ENCODE results near the gene SMIM13. TPM values are rescaled to one million over a fixed set of nuclear protein-coding genes. Genes with fewer than 3 reads are reported as not detected.
"Not testable (repeated sequence)": the region's sequence is repeated elsewhere in the genome, so short reads cannot be mapped to it uniquely, and the experiment has no call there.

The SMIM13 gene
- polyA plus RNA-seq, 4 donors: 2.4 to 11.0 (median 4.1) TPM

- H3K27ac ChIP-seq (ENCODE audit: low read depth in 1 of 3, low read length in 2 of 3); H3K9me3 ChIP-seq (ENCODE audit: control insufficient read depth in 2 of 2, insufficient read depth in 1 of 2, low read depth in 1 of 2, low read length in 1 of 2); DNase-seq; H3K36me3 ChIP-seq (ENCODE audit: control insufficient read depth in 3 of 3, insufficient read depth in 2 of 3, low read depth in 1 of 3, low read length in 3 of 3); H3K27me3 ChIP-seq (ENCODE audit: control insufficient read depth in 3 of 3, insufficient read depth in 3 of 3, low read length in 3 of 3); H3K4me1 ChIP-seq (ENCODE audit: control insufficient read depth in 3 of 3, insufficient read depth in 2 of 3, low read depth in 1 of 3, low read length in 2 of 3); H3K4me3 ChIP-seq (ENCODE audit: low read depth in 1 of 3, low read length in 3 of 3); FAIRE-seq: not testable (repeated sequence)
- 89 to 95% (median 91%) methylated on average over 37 to 47 of the region's 47 CpGs for WGBS, 3 donors
These were observed 6.4 kb upstream of the SMIM13 start for GRCh38 chr6:11087141-11087812.

- no peak overlapping the region for H3K4me3 ChIP-seq (ENCODE audit: low read depth in 1 of 3, low read length in 3 of 3)
- H3K36me3 ChIP-seq (ENCODE audit: control insufficient read depth in 3 of 3, insufficient read depth in 2 of 3, low read depth in 1 of 3, low read length in 3 of 3): no peaks in the 10 kb centered on the region
- no peaks in the 10 kb centered on the region for H3K27me3 ChIP-seq (ENCODE audit: control insufficient read depth in 3 of 3, insufficient read depth in 3 of 3, low read length in 3 of 3)
- WGBS, 3 donors: 67 to 91% (median 82%) methylated on average over 1 of the region's 1 CpG
- no peak for DNase-seq
- H3K9me3 ChIP-seq (ENCODE audit: control insufficient read depth in 2 of 2, insufficient read depth in 1 of 2, low read depth in 1 of 2, low read length in 1 of 2): no peaks in the 10 kb centered on the region
- no peak overlapping the region for H3K27ac ChIP-seq (ENCODE audit: low read depth in 1 of 3, low read length in 2 of 3)
- no peaks in the 10 kb centered on the region for H3K4me1 ChIP-seq (ENCODE audit: control insufficient read depth in 3 of 3, insufficient read depth in 2 of 3, low read depth in 1 of 3, low read length in 2 of 3)
- no peak for FAIRE-seq
These were observed 3.9 kb upstream of the SMIM13 start for GRCh38 chr6:11089695-11090094.

- not testable (repeated sequence) for DNase-seq; H3K27ac ChIP-seq (ENCODE audit: low read depth in 1 of 3, low read length in 2 of 3); H3K4me3 ChIP-seq (ENCODE audit: low read depth in 1 of 3, low read length in 3 of 3); H3K9me3 ChIP-seq (ENCODE audit: control insufficient read depth in 2 of 2, insufficient read depth in 1 of 2, low read depth in 1 of 2, low read length in 1 of 2); H3K36me3 ChIP-seq (ENCODE audit: control insufficient read depth in 3 of 3, insufficient read depth in 2 of 3, low read depth in 1 of 3, low read length in 3 of 3); FAIRE-seq; H3K27me3 ChIP-seq (ENCODE audit: control insufficient read depth in 3 of 3, insufficient read depth in 3 of 3, low read length in 3 of 3); H3K4me1 ChIP-seq (ENCODE audit: control insufficient read depth in 3 of 3, insufficient read depth in 2 of 3, low read depth in 1 of 3, low read length in 2 of 3)
- WGBS, 3 donors: 93 to 97% (median 94%) methylated on average over 5 of the region's 5 CpGs
These were observed 2.5 kb upstream of the SMIM13 start for GRCh38 chr6:11091141-11091540.

GRCh38 chr6:11092668-11093375 lies 812 bp upstream of the SMIM13 start:
- WGBS, 3 donors: 1 to 4% (median 2%) methylated on average over 10 of the region's 10 CpGs
- Histone ChIP-seq H3K4me3 (ENCODE audit: low read depth in 1 of 3, low read length in 3 of 3) (peak overlapping the region; percentile 47 to 88 (median 88)), H3K36me3 (ENCODE audit: control insufficient read depth in 3 of 3, insufficient read depth in 2 of 3, low read depth in 1 of 3, low read length in 3 of 3) (no peaks in the 10 kb centered on the region), H3K4me1 (ENCODE audit: control insufficient read depth in 3 of 3, insufficient read depth in 2 of 3, low read depth in 1 of 3, low read length in 2 of 3) (peaks cover 2 to 8% (median 4%) of the 10 kb centered on the region in 3 donors), H3K27ac (ENCODE audit: low read depth in 1 of 3, low read length in 2 of 3) (peak overlapping the region; percentile 68 to 96 (median 90)), H3K27me3 (ENCODE audit: control insufficient read depth in 3 of 3, insufficient read depth in 3 of 3, low read length in 3 of 3) (no peaks in the 10 kb centered on the region), H3K9me3 (ENCODE audit: control insufficient read depth in 2 of 2, insufficient read depth in 1 of 2, low read depth in 1 of 2, low read length in 1 of 2) (no peaks in the 10 kb centered on the region)
- DNase-seq (no peak), FAIRE-seq (no peak)

- peak overlapping the region; percentile 68 to 96 (median 90) for H3K27ac ChIP-seq (ENCODE audit: low read depth in 1 of 3, low read length in 2 of 3)
- WGBS, 3 donors: 0 to 1% (median 0%) methylated on average over 17 of the region's 17 CpGs
- no peak for FAIRE-seq
- no peak for DNase-seq
- H3K36me3 ChIP-seq (ENCODE audit: control insufficient read depth in 3 of 3, insufficient read depth in 2 of 3, low read depth in 1 of 3, low read length in 3 of 3): no peaks in the 10 kb centered on the region
- H3K27me3 ChIP-seq (ENCODE audit: control insufficient read depth in 3 of 3, insufficient read depth in 3 of 3, low read length in 3 of 3): no peaks in the 10 kb centered on the region
- H3K9me3 ChIP-seq (ENCODE audit: control insufficient read depth in 2 of 2, insufficient read depth in 1 of 2, low read depth in 1 of 2, low read length in 1 of 2): no peaks in the 10 kb centered on the region
- H3K4me3 ChIP-seq (ENCODE audit: low read depth in 1 of 3, low read length in 3 of 3): peak overlapping the region; percentile 47 to 88 (median 88)
- H3K4me1 ChIP-seq (ENCODE audit: control insufficient read depth in 3 of 3, insufficient read depth in 2 of 3, low read depth in 1 of 3, low read length in 2 of 3): peaks cover 2 to 8% (median 4%) of the 10 kb centered on the region in 3 donors
These were observed 333 bp upstream of the SMIM13 start for GRCh38 chr6:11093376-11093625.

- H3K9me3 ChIP-seq (ENCODE audit: control insufficient read depth in 2 of 2, insufficient read depth in 1 of 2, low read depth in 1 of 2, low read length in 1 of 2): no peaks in the 10 kb centered on the region
- peak overlapping the region; percentile 88 to 91 (median 88) for H3K4me3 ChIP-seq (ENCODE audit: low read depth in 1 of 3, low read length in 3 of 3)
- H3K36me3 ChIP-seq (ENCODE audit: control insufficient read depth in 3 of 3, insufficient read depth in 2 of 3, low read depth in 1 of 3, low read length in 3 of 3): no peaks in the 10 kb centered on the region
- H3K27me3 ChIP-seq (ENCODE audit: control insufficient read depth in 3 of 3, insufficient read depth in 3 of 3, low read length in 3 of 3): no peaks in the 10 kb centered on the region
- peaks cover 2 to 8% (median 4%) of the 10 kb centered on the region in 3 donors for H3K4me1 ChIP-seq (ENCODE audit: control insufficient read depth in 3 of 3, insufficient read depth in 2 of 3, low read depth in 1 of 3, low read length in 2 of 3)
- DNase-seq: peak; percentile 60 to 81
- H3K27ac ChIP-seq (ENCODE audit: low read depth in 1 of 3, low read length in 2 of 3): peak overlapping the region; percentile 82 to 96 (median 93)
- no peak for FAIRE-seq
- WGBS, 3 donors: 0 to 1% (median 0%) methylated on average over 15 of the region's 15 CpGs
These were observed 797 bp downstream of the SMIM13 start for GRCh38 chr6:11094411-11094851.

- H3K9me3 ChIP-seq (ENCODE audit: control insufficient read depth in 2 of 2, insufficient read depth in 1 of 2, low read depth in 1 of 2, low read length in 1 of 2): no peaks in the 10 kb centered on the region
- peak overlapping the region; percentile 88 to 91 (median 88) for H3K4me3 ChIP-seq (ENCODE audit: low read depth in 1 of 3, low read length in 3 of 3)
- H3K4me1 ChIP-seq (ENCODE audit: control insufficient read depth in 3 of 3, insufficient read depth in 2 of 3, low read depth in 1 of 3, low read length in 2 of 3): peaks cover 2 to 8% (median 4%) of the 10 kb centered on the region in 3 donors
- peak overlapping the region in 2 of 3 donors; percentile 82 to 96 for H3K27ac ChIP-seq (ENCODE audit: low read depth in 1 of 3, low read length in 2 of 3)
- no peaks in the 10 kb centered on the region for H3K36me3 ChIP-seq (ENCODE audit: control insufficient read depth in 3 of 3, insufficient read depth in 2 of 3, low read depth in 1 of 3, low read length in 3 of 3)
- FAIRE-seq: no peak
- 14 to 37% (median 21%) methylated on average over 7 of the region's 7 CpGs for WGBS, 3 donors
- no peaks in the 10 kb centered on the region for H3K27me3 ChIP-seq (ENCODE audit: control insufficient read depth in 3 of 3, insufficient read depth in 3 of 3, low read length in 3 of 3)
- DNase-seq: no peak
These were observed 1.3 kb downstream of the SMIM13 start for GRCh38 chr6:11094941-11095340.

- Histone ChIP-seq H3K27ac (ENCODE audit: low read depth in 1 of 3, low read length in 2 of 3) (no peak overlapping the region), H3K4me1 (ENCODE audit: control insufficient read depth in 3 of 3, insufficient read depth in 2 of 3, low read depth in 1 of 3, low read length in 2 of 3) (peaks cover 2 to 8% (median 4%) of the 10 kb centered on the region in 3 donors), H3K27me3 (ENCODE audit: control insufficient read depth in 3 of 3, insufficient read depth in 3 of 3, low read length in 3 of 3) (no peaks in the 10 kb centered on the region), H3K36me3 (ENCODE audit: control insufficient read depth in 3 of 3, insufficient read depth in 2 of 3, low read depth in 1 of 3, low read length in 3 of 3) (no peaks in the 10 kb centered on the region), H3K4me3 (ENCODE audit: low read depth in 1 of 3, low read length in 3 of 3) (no peak overlapping the region), H3K9me3 (ENCODE audit: control insufficient read depth in 2 of 2, insufficient read depth in 1 of 2, low read depth in 1 of 2, low read length in 1 of 2) (no peaks in the 10 kb centered on the region)
- FAIRE-seq (no peak), DNase-seq (peak; percentile 55 to 69)
- WGBS, 3 donors: 35 to 68% (median 53%) methylated on average over 4 of the region's 4 CpGs
These were observed 2.5 kb downstream of the SMIM13 start for GRCh38 chr6:11096109-11096508.
